NOMO-1 treated with dmso at 0.1 percent for 144 hours (cell line): ENCODE data around the gene PEX14.

Experiments
- DNase-seq: peaks from one replicate; lab custom pipeline; 2025; ENCODE audit not compliant: unreplicated experiment; lab: John Stamatoyannopoulos, UW

PEX14 gene

GRCh38 chr1:10540277-10541005 is 65.7 kb downstream of the PEX14 start:
- no peak for DNase-seq

- DNase-seq: no peak
Observed at GRCh38 chr1:10541286-10541685, 66.5 kb downstream of the PEX14 start.

GRCh38 chr1:10544239-10544638 is 69.5 kb downstream of the PEX14 start:
- no peak for DNase-seq

- DNase-seq: no peak
Observed at GRCh38 chr1:10546896-10547295, 72.1 kb downstream of the PEX14 start.

- DNase-seq: no peak
Observed at GRCh38 chr1:10549904-10550664, 75.3 kb downstream of the PEX14 start.

- no peak for DNase-seq
Observed at GRCh38 chr1:10553118-10553517, 78.4 kb downstream of the PEX14 start.

GRCh38 chr1:10555635-10556429 is 81.1 kb downstream of the PEX14 start:
- DNase-seq: no peak

- DNase-seq: no peak
Observed at GRCh38 chr1:10556430-10557005, 81.8 kb downstream of the PEX14 start.

GRCh38 chr1:10557714-10558113 is 83.0 kb downstream of the PEX14 start:
- no peak for DNase-seq

- no peak for DNase-seq
Observed at GRCh38 chr1:10559386-10559785, 84.6 kb downstream of the PEX14 start.

- no peak for DNase-seq
Observed at GRCh38 chr1:10561497-10561896, 86.7 kb downstream of the PEX14 start.

- DNase-seq: no peak
Observed at GRCh38 chr1:10561955-10562354, 87.2 kb downstream of the PEX14 start.

GRCh38 chr1:10564063-10564462 is 89.3 kb downstream of the PEX14 start:
- DNase-seq: no peak

GRCh38 chr1:10569531-10569930 is 94.8 kb downstream of the PEX14 start:
- DNase-seq: no peak

GRCh38 chr1:10575616-10576015 is 100.9 kb downstream of the PEX14 start:
- no peak for DNase-seq

- no peak for DNase-seq
Observed at GRCh38 chr1:10578070-10578469, 103.3 kb downstream of the PEX14 start.

- no peak for DNase-seq
Observed at GRCh38 chr1:10583641-10584040, 108.9 kb downstream of the PEX14 start.

GRCh38 chr1:10585242-10585641 is 110.5 kb downstream of the PEX14 start:
- no peak for DNase-seq

GRCh38 chr1:10586125-10586524 is 111.4 kb downstream of the PEX14 start:
- no peak for DNase-seq

- DNase-seq: no peak
Observed at GRCh38 chr1:10588640-10589039, 113.9 kb downstream of the PEX14 start.

GRCh38 chr1:10589074-10589473 is 114.3 kb downstream of the PEX14 start:
- DNase-seq: no peak
